ENCODE data around the gene LRRC26. TPM values are rescaled to one million over a fixed set of nuclear protein-coding genes. Genes with fewer than 3 reads are reported as not detected.

Gene LRRC26
- polyA plus RNA-seq, 1 donor (not counting 4 experiments of a cell fraction or from before 2014, with no cell fraction given) = not detected

GRCh38 chr9:137167747-137168572, 1.9 kb downstream of the LRRC26 start:
- no peaks in the 10 kb centered on the region for H3K79me2 ChIP-seq (ENCODE audit: control insufficient read depth, insufficient read depth, low read length)
- no peak overlapping the region for H3K27ac ChIP-seq (ENCODE audit: control insufficient read depth, insufficient read depth, low read length)
- no peaks in the 10 kb centered on the region for H3K9me3 ChIP-seq (ENCODE audit: control insufficient read depth, low read depth, low read length)
- H3K27me3 ChIP-seq (ENCODE audit: control insufficient read depth, extremely low read depth, insufficient read depth, low read length) = peaks cover 88% of the 10 kb centered on the region
- H3K4me2 ChIP-seq (ENCODE audit: control insufficient read depth, extremely low read depth, insufficient read depth, low read depth, low read length) = no peak overlapping the region
- H4K20me1 ChIP-seq (ENCODE audit: control insufficient read depth, extremely low read depth, insufficient read depth, low read length) = peaks cover 4% of the 10 kb centered on the region
- no peaks in the 10 kb centered on the region for H3K4me1 ChIP-seq (ENCODE audit: control insufficient read depth, extremely low read depth, insufficient read depth, low read length)
- H3K9me1 ChIP-seq (ENCODE audit: control insufficient read depth, extremely low read depth, insufficient read depth, low read length) = no peaks in the 10 kb centered on the region
- dilution Hi-C loops (cut with MboI; ENCODE audit: extremely low pct_ligation_motif_present, low sequenced_read_pairs) = no loop called here
- DNase-seq (ENCODE audit: low read depth, low spot score) = no peak
- H3K36me3 ChIP-seq (ENCODE audit: control insufficient read depth in 2 of 2, extremely low read depth in 1 of 2, insufficient read depth in 2 of 2, low read length in 2 of 2) = no peaks in the 10 kb centered on the region
- no peak overlapping the region for H2AFZ ChIP-seq (ENCODE audit: control insufficient read depth, low read length)
- no peak overlapping the region for H3K4me3 ChIP-seq (ENCODE audit: control insufficient read depth in 2 of 3, extremely low read depth in 1 of 3, insufficient read depth in 2 of 3, low read depth in 1 of 3, low read length in 3 of 3)
- no peak for TF ChIP-seq CTCF (optimal IDR thresholded peaks at IDR 0.05 in 1 of 3, IDR thresholded peaks at IDR 0.05 in 1 of 3, conservative IDR thresholded peaks at IDR 0.05 in 1 of 3; ENCODE audit: extremely low read depth in 1 of 3, insufficient read depth in 2 of 3, low read length in 3 of 3)
- no peak for TF ChIP-seq EZH2 (IDR thresholded peaks at IDR 0.05; ENCODE audit: low read length)
- no peak for FAIRE-seq
- H3K9ac ChIP-seq (ENCODE audit: control insufficient read depth, extremely low read depth, insufficient read depth, low read length) = no peak overlapping the region

- TF ChIP-seq CTCF (optimal IDR thresholded peaks at IDR 0.05 in 1 of 3, IDR thresholded peaks at IDR 0.05 in 1 of 3, conservative IDR thresholded peaks at IDR 0.05 in 1 of 3; ENCODE audit: extremely low read depth in 1 of 3, insufficient read depth in 2 of 3, low read length in 3 of 3) (no peak), EZH2 (IDR thresholded peaks at IDR 0.05; ENCODE audit: low read length) (no peak)
- dilution Hi-C loops (cut with MboI; ENCODE audit: extremely low pct_ligation_motif_present, low sequenced_read_pairs) = no loop called here
- Histone ChIP-seq H3K9ac (ENCODE audit: control insufficient read depth, extremely low read depth, insufficient read depth, low read length) (no peak overlapping the region), H4K20me1 (ENCODE audit: control insufficient read depth, extremely low read depth, insufficient read depth, low read length) (peaks cover 4% of the 10 kb centered on the region), H3K36me3 (ENCODE audit: control insufficient read depth in 2 of 2, extremely low read depth in 1 of 2, insufficient read depth in 2 of 2, low read length in 2 of 2) (no peaks in the 10 kb centered on the region), H3K4me3 (ENCODE audit: control insufficient read depth in 2 of 3, extremely low read depth in 1 of 3, insufficient read depth in 2 of 3, low read depth in 1 of 3, low read length in 3 of 3) (no peak overlapping the region), H3K27ac (ENCODE audit: control insufficient read depth, insufficient read depth, low read length) (no peak overlapping the region), H3K9me3 (ENCODE audit: control insufficient read depth, low read depth, low read length) (no peaks in the 10 kb centered on the region), H3K4me2 (ENCODE audit: control insufficient read depth, extremely low read depth, insufficient read depth, low read depth, low read length) (no peak overlapping the region), H2AFZ (ENCODE audit: control insufficient read depth, low read length) (no peak overlapping the region), H3K4me1 (ENCODE audit: control insufficient read depth, extremely low read depth, insufficient read depth, low read length) (no peaks in the 10 kb centered on the region), H3K27me3 (ENCODE audit: control insufficient read depth, extremely low read depth, insufficient read depth, low read length) (peaks cover 86% of the 10 kb centered on the region), H3K79me2 (ENCODE audit: control insufficient read depth, insufficient read depth, low read length) (no peaks in the 10 kb centered on the region), H3K9me1 (ENCODE audit: control insufficient read depth, extremely low read depth, insufficient read depth, low read length) (no peaks in the 10 kb centered on the region)
- DNase-seq (ENCODE audit: low read depth, low spot score) = no peak
- no peak for FAIRE-seq
Measured at GRCh38 chr9:137167277-137167746, 2.5 kb downstream of the LRRC26 start.

Measured in keratinocyte (primary cell).